Hematopoietic multipotent progenitor cell treated with erythropoietin and hydrocortisone succinate and interleukin-3 and kit ligand, for 6 days (in vitro differentiated cells): Measurements from ENCODE around the gene RELL2.

Source experiments
- DNase-seq: peaks from one replicate; pipeline ENCODE4 v3.0.0-alpha.2; 2015

RELL2 gene

GRCh38 chr5:141623186-141623585 is 13.6 kb upstream of the RELL2 start:
- DNase-seq = no peak

DNA sequence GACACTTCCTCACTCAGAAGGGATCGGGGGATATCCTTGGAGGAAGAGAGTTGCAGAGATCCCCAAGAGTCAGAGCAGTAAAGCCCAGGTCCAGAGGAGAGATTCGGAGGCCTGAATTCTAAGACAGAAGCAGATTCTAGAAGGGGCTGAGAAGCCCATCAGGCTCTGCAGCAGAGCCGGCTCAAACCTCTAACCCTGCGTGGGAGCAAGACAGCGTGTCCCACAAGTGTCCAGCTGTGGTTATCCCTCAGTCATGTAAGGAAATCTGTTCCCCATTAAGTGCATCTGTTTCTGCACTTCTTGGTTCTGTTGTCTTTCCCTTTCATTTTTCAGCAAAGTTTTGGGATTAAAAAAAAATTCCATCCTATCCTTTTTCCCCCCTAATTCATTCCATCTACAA is 13.2 kb upstream of the RELL2 start:
- DNase-seq = no peak

DNA sequence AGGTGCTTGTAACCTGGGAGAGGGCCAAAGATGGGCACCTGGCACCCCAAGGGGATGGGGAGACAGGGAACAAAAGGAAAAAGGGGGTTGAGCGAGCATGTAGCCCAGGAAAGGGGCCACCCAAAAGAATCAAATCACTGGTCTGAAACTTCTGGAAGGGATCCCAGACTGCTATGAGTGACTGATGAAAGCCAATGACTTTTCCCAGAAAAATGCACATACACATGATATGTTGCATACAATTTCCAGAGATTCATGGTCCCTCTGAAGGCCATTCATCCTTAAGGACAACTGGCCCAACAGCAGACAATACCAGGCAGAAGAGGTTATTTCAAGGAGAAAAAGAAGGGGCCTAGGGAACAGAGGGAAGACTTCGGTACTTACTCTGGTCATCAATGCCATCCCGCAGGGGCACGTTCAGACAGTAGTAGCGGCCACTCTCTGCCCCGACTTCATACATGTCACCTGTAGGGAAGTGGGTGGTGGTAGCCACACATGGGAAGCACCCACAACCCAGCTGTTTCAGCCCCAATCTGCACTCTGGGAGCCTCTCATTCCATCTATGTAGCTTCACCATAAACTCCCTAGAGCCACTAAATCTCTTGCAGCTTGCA is 8.5 kb upstream of the RELL2 start:
- DNase-seq = no peak

- no peak for DNase-seq
Observed at GRCh38 chr5:141630570-141631140, 6.1 kb upstream of the RELL2 start.

DNA sequence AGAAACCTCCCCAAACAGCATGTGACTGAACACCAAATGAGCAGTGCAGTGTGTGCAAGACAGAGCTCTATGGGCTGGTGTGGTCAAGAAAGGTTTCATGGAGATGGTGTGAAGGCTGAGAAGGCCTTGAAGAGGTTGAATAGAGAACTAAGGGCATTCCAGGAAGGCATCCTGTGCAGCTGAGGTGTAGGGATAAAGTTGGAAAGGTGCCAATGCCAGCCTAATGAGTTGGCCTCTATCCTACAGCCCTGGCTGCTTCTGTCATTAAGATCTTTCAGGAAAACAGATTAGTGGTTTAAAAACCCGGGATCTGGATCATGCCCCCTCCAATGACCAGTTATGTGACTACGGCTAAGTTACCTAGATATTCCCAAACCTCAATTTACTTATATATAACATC is 4.1 kb upstream of the RELL2 start:
- peak; percentile 25 for DNase-seq

DNA sequence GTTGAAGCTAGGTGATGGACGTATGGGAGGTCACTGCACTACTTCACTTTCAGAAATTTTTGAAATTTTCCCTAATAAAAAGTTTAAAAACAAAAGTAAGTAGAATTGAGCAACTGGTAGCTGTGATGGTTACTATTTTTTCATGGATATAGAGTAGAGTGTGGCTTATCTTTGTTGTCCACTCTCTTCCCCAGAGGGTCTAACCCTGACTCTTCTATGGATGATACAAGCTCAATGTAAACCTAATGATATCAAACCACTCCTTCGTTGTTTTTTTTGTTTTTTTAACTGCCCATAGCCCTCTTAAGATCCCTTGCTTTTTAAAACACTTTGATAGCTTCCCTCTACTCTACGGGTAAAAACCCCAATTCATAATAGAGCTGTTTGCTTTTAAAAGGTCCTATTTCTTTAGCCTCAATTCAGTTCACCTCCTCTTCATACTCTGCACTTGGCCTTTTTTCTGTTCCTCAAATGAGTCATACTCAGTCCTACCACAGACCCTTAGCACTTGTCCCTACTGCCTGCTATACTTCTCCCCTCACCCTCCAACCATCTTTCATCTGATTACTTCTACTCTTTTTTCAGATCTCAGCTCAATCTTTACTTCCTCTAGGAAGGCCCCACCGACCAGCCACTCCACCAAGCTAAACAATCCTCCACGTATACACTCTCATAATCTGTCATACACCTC is 2.8 kb upstream of the RELL2 start:
- peak; percentile 72 for DNase-seq

DNA sequence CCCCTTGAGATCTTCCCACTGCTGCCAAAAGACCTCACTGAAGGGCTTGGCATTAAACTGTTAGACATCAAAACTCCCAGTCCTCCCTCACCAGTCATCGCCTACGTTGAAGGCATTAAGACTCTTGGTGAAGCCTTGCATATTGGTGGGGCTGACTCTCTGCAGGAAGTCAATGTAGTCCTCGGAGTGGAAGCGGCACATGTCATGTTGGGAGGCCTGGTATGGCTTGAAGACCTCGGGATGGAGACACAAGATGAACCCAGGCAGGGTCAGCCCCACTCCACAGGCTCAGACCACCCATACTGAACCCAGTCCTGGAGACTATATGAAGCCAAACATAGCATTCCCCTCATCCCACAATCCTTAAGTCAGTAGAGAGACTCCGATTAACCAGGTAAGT is 2.1 kb upstream of the RELL2 start:
- DNase-seq = no peak

DNA sequence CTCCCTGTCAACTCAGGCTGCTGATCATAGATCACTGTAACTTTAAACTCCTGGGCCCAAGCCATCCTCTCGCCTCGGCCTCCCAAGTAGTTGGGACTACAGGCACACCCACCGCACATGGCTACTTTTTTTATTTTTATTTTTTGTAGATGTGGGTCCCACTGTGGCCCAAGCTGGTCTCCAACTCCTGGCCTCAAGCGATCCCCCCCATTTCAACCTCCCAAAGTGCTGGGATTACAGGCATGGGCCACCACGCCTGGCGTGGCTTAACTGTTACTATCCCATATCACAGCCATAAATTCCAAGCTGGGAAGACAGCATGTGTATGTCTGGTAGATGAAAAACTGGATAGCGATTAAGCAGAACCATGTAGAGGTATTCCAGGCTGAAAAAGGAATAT is 1.2 kb upstream of the RELL2 start:
- DNase-seq = no peak

DNA sequence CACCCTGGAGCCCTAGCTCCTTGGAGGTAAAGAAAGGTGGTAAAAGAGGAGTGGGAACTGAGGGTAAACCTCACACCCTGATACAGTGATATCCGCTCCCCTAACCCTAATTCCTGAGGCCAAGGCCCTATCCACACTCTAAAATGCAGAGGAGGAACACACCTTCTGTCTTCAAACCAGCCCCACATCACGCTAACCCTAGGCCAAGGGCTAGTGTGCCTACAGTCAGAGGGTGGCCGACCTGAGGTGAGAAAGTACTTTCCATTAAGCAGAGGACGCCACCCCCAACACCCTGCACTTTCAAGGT is 738 bp upstream of the RELL2 start:
- no peak for DNase-seq

- DNase-seq = peak; percentile 57
Observed at GRCh38 chr5:141637123-141637766, 448 bp downstream of the RELL2 start.

DNA sequence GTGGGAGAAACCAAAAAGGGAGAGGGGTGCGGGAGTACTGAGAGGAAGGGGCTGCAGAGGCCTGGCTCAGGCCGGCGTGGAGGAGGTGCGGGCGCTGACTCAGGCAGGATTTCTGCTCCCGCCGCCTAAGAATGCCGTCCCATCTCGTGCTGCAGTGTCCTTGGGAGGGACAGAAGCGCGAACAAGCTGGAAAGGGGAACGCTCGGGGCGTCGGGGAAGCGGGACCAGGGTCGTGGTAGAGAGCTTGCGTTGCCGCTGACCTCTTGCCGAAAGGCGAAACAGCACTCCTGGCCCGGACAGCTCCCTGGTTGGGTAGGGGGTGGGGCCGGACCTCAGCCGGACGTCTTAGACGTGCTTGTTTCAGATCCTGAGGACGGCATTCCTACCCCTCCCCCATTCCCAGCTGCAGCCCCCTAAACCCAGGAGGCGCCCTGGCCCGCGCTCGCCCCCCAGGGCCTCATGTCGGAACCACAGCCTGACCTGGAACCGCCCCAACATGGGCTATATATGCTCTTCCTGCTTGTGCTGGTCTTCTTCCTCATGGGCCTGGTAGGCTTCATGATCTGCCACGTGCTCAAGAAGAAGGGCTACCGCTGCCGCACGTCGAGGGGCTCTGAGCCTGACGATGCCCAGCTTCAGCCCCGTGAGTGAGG is 1.1 kb downstream of the RELL2 start:
- peak; percentile 84 for DNase-seq

DNA sequence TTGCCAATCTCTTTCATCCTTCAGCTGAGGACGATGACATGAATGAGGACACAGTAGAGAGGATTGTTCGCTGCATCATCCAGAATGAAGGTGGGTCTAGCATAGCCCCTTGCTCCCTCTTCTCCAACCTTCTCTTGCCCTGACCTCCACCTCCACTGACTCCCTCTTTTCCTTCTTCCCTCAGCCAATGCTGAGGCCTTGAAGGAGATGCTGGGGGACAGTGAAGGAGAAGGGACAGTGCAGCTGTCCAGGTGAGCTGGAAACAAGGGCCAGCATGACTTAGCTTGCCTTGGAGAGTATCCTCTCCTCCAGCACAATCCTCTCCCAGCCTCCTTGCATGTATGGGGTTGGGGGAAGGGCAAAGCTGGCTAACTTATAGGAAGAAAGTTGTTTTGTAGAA is 2.0 kb downstream of the RELL2 start:
- no peak for DNase-seq

DNA sequence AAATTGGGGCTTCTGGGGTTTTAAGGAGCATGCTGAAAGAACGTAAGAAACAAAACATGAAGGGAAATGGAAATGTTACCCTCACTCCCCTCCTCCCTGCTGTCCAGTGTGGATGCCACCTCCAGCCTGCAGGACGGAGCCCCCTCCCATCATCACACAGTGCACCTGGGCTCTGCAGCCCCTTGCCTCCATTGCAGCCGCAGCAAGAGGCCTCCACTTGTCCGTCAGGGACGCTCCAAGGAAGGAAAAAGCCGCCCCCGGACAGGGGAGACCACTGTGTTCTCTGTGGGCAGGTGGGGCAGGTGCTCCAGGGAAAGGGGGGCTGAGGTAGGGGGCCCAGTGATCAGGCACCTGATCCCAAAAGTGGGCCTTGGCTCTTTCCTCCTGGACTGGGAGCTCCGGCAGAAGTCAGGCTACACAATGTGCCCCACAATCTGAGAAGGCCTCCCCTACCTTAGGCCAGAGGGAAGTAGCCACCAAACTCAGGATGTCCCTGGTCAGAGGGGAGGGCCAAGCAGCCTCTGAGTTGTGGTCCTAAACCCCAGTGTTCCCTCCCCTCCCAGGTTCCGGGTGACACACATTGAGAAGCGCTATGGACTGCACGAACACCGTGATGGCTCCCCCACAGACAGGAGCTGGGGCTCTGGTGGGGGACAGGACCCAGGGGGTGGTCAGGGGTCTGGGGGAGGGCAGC is 2.7 kb downstream of the RELL2 start:
- no peak for DNase-seq

DNA sequence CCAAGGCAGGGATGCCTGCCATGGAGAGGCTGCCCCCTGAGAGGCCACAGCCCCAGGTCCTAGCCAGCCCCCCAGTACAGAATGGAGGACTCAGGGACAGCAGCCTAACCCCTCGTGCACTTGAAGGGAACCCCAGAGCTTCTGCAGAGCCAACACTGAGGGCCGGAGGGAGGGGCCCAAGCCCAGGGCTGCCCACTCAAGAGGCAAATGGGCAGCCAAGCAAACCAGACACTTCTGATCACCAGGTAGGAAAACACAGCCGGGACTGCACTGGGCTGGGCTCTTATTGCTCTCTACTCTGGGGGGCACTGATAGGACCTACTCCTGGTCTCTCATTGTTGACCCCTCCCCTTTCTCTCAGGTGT is 3.2 kb downstream of the RELL2 start:
- no peak for DNase-seq

GRCh38 chr5:141640698-141641097 is 3.9 kb downstream of the RELL2 start:
- DNase-seq = no peak

DNA sequence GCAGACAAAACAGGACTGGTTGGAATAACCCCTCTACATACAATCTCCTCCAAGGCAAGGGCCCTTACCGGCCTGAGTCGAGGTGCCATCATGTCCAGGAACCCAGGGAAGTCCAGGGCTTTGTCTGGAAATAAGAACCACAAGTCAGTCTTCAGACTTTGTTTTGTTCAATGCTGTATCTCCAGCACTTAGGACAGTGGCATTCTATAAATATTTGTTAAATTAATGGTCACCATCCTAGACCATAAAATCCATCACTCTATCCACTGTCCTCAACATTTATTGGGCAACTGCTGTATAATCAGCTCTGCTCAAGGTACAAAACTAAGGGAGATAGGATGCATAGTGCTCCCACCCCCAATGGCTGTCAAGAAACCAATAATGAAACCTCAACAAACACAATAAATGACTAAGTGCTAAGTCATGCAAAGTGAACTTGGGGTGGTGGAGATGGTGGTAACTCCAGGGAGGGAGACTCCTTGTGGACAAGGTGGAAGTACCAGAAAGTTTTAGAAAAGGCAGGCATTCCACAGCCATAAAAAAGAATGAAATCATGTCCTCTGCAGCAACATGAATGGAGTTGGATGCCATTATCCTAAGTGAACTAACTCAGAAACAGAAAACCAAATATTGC is 5.0 kb downstream of the RELL2 start:
- peak; percentile 62 for DNase-seq

- no peak for DNase-seq
Observed at GRCh38 chr5:141646026-141646425, 9.2 kb downstream of the RELL2 start.

- no peak for DNase-seq
Observed at GRCh38 chr5:141647242-141647641, 10.4 kb downstream of the RELL2 start.

- DNase-seq = no peak
Observed at GRCh38 chr5:141647851-141648250, 11.1 kb downstream of the RELL2 start.

DNA sequence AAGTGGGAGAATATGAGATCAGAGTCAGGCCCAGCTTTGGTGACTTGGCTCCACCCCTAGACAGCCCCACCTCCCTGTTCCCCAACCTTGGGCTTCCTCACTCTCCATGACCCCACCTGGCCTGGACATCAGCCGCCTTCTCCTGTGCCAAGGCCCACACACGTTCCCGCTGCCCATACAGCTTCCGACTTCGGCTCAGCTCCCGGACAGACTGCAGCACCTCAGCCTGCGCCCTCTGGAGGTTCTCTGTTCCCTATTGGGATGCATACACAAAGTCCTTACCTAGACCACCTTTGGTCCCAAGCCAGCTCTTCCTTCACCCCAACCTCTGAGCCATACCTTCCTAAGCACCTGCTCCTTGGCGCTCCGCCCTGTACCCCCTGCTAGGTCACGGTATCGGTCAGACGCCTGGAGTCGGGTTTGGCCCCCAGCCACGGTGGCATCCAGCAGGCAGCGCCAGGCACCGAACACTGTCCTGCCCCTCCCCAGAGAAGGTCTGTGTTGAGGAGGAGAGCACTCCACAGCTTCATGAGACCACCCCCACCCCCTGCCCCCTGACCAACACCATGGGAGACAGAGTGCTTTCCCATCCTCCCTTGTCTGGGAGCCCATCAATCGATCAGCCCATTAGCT is 12.4 kb downstream of the RELL2 start:
- no peak for DNase-seq

GRCh38 chr5:141649972-141650371 is 13.2 kb downstream of the RELL2 start:
- no peak for DNase-seq
